ENCODE measurements around the gene SPSB1. TPM values are rescaled to one million over a fixed set of nuclear protein-coding genes. Genes with fewer than 3 reads are reported as not detected.

SPSB1 gene
- 6.0 and 18.3 TPM in 2 replicates for total RNA-seq

GRCh38 chr1:9292361-9293240 lies at the start of gene SPSB1:
TSS of gene SPSB1 (plus strand) at chr1:9292894. CDS start at chr1:9355892, 62,998 bp downstream.

Other genes with a start within 250 kb of the SPSB1 start
- gene SLC2A5, start 223.3 kb upstream of the SPSB1 start, total RNA-seq: under 0.01 TPM in 1 of 2 replicates, not detected in the other
- gene GPR157, start 163.8 kb upstream of the SPSB1 start, total RNA-seq: 20.0 and 26.0 TPM in 2 replicates
- 8.3 and 12.0 TPM in 2 replicates for gene H6PD, start 58.1 kb upstream of the SPSB1 start, total RNA-seq
- 6.0 and 6.2 TPM in 2 replicates for gene SLC25A33, start 246.6 kb downstream of the SPSB1 start, total RNA-seq